Breast epithelium (tissue), 3 donors: ENCODE data around the gene NT5DC4.

ENCODE experiments used
- POLR2AphosphoS5 ChIP-seq, 3 donors: sonication (generic); formaldehyde crosslinking; IDR thresholded peaks; one replicate each; pipeline ENCODE4 v1.6.1; 2017; ENCODE audit warnings: antibody characterized with exemption in 3 of 3
- TF ChIP-seq, protein P1 (sequence below), 3 donors: fragments of 450-650 bp; IDR thresholded peaks; one replicate each; pipeline ENCODE4 v1.5.1; 2016 to 2017; ENCODE audit warnings: antibody characterized with exemption in 3 of 3, mild to moderate bottlenecking in 3 of 3, moderate library complexity in 3 of 3

DNA sequence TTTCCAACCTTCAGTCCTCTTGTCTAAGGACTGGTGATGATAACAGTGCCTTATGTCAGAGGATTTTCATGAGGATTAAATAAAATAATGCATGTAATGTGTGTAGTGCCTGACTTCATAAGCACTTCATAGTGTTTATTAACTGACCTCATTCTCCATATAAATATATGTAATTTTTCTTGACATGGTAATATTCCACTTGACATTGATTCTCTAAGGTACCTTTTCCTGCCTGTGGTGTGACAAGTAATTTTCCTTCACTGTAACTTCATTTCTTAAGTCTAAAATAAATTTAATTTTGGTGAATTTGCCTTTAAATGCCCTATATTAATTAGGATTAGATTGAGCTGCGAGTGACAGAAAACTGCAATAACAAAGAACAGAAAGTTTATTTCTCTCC is 47.8 kb upstream of the NT5DC4 start:
- TF ChIP-seq, protein P1, sequence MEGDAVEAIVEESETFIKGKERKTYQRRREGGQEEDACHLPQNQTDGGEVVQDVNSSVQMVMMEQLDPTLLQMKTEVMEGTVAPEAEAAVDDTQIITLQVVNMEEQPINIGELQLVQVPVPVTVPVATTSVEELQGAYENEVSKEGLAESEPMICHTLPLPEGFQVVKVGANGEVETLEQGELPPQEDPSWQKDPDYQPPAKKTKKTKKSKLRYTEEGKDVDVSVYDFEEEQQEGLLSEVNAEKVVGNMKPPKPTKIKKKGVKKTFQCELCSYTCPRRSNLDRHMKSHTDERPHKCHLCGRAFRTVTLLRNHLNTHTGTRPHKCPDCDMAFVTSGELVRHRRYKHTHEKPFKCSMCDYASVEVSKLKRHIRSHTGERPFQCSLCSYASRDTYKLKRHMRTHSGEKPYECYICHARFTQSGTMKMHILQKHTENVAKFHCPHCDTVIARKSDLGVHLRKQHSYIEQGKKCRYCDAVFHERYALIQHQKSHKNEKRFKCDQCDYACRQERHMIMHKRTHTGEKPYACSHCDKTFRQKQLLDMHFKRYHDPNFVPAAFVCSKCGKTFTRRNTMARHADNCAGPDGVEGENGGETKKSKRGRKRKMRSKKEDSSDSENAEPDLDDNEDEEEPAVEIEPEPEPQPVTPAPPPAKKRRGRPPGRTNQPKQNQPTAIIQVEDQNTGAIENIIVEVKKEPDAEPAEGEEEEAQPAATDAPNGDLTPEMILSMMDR (IDR thresholded peaks at IDR 0.05) = no peak
- no peak for TF ChIP-seq POLR2AphosphoS5 (IDR thresholded peaks at IDR 0.05)
